VCaP (cell line): ENCODE measurements around the gene MBLAC1.

Experiments
- H3K27ac ChIP-seq: fragments of 450-650 bp; 2 replicates; pipeline ENCODE4 v1.5.1; 2017
- TF ChIP-seq, protein P1 (sequence below): fragments of 450-650 bp; conservative IDR thresholded peaks from 2 replicates; pipeline ENCODE4 v1.5.1; 2017; ENCODE audit warnings: mild to moderate bottlenecking, moderate library complexity

The MBLAC1 gene

DNA sequence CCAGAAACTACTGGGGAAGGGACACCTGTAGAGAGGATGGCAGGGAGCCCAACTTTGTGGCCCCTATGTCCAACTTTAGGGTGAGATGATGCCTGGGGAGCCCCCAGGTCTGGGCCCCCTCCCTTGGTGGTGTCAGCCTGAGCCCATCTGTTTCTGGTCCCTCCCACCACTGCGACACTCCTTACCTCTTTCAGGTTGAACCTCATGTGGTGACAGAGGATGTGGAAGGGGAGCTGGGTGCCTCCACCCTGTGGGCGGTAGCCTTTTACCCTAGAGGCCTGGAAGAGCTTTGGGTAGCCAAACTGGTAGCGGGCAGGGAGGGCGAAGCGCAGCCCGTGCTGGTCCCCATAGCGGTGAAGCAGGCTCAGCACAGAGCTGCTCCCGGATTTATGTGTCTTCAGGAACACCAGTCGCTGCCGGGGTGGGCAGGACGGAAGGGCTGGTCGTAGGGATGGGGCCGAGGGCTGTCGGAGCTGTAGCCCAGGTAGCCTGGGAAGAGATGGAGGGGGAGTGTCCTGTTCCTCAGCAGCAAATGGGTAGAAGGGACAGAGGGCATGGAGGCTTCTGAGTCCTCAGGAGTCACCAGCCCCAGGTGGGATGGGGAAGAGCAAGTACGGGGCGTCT, 39.7 kb downstream of the MBLAC1 start:
- TF ChIP-seq, protein P1, sequence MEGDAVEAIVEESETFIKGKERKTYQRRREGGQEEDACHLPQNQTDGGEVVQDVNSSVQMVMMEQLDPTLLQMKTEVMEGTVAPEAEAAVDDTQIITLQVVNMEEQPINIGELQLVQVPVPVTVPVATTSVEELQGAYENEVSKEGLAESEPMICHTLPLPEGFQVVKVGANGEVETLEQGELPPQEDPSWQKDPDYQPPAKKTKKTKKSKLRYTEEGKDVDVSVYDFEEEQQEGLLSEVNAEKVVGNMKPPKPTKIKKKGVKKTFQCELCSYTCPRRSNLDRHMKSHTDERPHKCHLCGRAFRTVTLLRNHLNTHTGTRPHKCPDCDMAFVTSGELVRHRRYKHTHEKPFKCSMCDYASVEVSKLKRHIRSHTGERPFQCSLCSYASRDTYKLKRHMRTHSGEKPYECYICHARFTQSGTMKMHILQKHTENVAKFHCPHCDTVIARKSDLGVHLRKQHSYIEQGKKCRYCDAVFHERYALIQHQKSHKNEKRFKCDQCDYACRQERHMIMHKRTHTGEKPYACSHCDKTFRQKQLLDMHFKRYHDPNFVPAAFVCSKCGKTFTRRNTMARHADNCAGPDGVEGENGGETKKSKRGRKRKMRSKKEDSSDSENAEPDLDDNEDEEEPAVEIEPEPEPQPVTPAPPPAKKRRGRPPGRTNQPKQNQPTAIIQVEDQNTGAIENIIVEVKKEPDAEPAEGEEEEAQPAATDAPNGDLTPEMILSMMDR, result no peak
- H3K27ac ChIP-seq, result no peak overlapping the region

DNA sequence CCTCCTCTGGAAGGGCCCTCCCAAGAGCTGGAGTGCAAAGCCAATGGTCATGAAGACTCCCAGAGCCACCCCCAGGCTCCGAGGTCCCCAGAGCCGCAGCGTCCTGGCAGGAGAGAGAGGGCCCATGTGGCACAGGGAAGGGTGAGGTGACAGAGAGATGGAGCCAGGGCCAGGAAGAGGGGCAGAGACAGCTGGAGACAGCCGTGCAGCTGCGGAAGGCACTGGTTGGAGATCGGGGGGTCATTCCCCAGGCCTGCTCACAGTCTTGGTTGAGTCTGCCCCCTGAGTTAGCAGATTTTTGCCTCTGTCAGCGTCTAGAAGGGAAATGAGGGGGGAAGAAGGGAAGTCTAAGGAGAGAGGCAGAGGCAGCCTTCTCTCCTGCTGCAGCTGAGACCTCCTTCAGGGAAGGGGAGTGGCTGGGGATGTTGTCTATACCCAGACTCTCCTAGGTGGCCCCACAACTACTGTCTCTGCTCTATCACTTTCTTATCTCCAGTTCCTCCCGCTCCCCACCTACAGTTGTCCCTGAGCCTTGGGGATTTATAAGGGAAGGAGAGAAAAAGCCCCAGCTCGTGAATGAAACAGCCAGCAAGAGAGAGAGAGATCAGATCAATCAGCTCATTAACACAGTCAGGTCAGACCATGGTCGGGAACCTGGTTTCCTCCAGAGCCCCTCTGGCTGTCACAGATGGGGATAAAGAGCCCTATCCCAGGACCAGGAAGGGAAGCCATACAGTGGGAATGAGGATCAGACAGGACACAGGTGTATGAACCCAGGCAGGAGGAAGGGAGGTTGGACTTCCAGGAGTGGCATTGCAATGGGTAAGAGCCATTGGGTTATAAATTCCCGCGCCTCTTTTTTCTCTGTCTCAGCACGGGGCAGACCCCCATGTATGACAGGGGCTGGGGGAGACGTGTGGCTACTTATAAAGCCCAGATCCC, 40.5 kb downstream of the MBLAC1 start:
- H3K27ac ChIP-seq, result no peak overlapping the region
- TF ChIP-seq, protein P1, result no peak

DNA sequence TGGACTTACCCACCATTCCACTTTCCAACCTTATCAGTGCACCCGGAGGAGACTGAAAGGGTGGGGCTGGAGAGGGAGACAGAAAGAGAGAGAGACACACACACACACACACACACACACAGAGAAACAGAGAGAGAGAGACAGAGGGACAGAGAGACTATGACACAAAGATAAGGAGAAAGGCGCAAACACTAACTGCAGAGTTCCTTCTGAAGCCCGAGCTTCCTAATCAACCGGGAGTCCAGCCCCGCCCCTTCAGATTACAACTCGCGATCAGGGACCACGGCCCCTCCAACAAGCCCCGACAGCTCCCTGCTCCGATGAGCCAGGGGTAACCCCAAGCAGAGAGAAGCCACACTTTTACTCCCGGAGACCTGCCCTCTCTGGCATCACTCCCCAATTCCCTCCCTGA, 41.2 kb downstream of the MBLAC1 start:
- no peak overlapping the region for H3K27ac ChIP-seq
- TF ChIP-seq, protein P1, result no peak

DNA sequence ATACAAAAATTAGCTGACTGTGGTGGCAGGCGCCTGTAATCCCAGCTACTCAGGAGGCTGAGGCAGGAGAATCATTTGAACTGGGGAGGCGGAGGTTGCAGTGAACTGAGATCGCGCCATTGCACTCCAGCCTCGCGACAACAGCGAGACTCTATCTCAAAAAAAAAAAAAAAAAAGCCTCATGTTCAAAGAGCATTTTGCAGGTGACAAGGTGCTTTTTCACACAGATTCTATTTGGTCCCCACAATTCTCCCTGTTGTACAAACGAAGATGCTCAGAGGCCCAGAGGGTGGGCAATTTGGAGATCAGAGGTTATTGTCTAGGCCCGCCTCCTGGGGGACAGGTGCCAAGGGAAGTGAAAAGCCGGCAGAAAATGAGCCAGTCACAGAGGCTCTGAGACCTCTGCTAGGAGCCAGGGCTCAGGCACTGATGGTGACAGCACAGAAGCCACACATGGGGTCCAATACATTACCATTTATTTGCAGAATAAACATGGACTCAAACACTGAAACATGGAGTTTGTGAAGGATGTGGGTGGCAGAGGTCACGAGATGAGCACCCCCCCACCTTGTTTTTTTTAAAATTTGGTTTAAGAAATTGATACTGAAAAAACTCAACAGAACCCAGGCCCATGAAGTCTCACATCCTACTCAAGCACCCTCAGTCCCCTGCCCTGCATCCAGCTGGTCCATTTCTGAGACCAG, 42.5 kb downstream of the MBLAC1 start:
- no peak overlapping the region for H3K27ac ChIP-seq
- TF ChIP-seq, protein P1, result no peak

DNA sequence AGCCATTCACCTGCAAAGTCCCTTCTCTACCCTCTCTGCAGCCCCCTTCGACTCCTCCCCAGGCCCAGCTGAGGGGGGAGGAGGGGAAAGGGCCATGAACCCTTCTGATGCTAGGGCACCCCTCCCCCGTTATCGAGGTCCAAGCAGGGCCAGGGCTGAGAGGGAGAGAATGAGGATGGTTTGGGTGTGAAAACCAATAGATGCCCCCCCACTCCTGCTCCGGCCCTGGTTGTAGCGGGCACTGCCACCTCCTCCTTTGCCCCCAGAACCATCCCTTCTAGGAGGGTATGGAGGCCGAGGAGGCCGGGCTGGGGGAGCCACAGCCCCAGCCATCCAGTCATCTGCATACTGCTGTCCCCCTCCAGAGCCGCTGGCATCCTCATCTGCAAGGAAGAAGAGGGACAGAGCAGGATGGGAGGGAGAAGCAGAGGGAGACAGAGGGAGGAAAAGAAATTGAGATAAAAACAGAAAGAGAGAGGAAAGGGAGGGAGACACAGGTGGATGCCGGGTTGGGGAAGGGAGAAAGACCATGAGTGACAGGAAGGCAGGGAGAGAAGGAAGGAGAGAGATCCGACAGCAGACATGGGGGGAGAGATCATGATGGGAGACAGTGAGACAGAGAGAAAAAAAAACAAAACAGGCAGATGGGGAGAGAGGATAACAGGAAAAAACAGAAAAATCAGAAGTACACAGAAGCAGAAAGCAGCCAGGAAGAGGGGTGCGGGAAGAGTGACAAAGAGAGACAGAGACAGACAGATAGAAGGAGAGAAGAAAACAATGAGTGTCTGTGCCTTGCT, 43.5 kb downstream of the MBLAC1 start:
- TF ChIP-seq, protein P1, result no peak
- no peak overlapping the region for H3K27ac ChIP-seq

DNA sequence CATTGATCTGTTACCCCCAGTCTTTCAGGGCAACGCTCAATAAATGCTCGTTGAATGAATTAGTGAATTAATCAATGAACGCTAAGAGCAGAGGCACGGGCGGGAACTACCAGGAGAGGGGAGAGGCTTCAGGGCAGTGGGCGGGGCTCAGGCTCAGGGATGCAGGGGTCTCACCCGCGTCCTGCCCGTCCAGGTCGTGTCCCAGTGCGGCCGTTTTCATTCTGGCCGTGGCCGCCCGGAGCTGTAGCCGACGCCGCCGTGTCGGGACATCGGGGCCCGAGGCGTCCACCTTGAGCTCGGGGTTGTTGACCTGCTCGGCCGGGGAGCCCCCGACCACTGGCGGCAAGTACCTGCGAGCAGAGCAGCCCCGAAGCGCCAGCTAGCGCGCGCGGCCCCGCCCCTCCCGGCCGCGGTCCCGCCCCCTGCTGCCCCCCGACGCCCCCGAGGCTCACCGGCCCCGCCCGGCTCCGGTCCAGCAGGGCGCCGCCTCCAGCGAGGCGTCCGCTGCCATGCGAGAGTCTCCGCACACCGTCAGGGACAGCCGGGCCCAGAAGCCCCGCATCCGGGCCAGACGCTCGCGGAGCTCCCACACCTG, 44.4 kb downstream of the MBLAC1 start:
- TF ChIP-seq, protein P1, result no peak
- no peak overlapping the region for H3K27ac ChIP-seq
